HFF-Myc (cell line): Measurements from ENCODE around the gene SMAD6.

ENCODE experiments used
- DNase-seq: peaks from one replicate; pipeline ENCODE4 v3.0.0-alpha.2; 2011; ENCODE audit warnings: low read depth; ENCODE audit errors: extremely low read depth
- H3K4me3 ChIP-seq: replicated peaks from 2 replicates; pipeline ENCODE4 v1.5.1; 2011; ENCODE audit warnings: low read depth, mild to moderate bottlenecking, control low read depth, low read length
- CTCF ChIP-seq: IDR thresholded peaks from 2 replicates; pipeline ENCODE4 v1.5.1; 2012; ENCODE audit warnings: mild to moderate bottlenecking, low read depth, low read length, control low read depth; ENCODE audit errors: missing control alignments

SMAD6 gene

GRCh38 chr15:66743703-66744536, 41.9 kb downstream of the SMAD6 start:
- DNase-seq, result no peak
- no peak for TF ChIP-seq CTCF
- no peak overlapping the region for H3K4me3 ChIP-seq

GRCh38 chr15:66744610-66745279, 42.7 kb downstream of the SMAD6 start:
- H3K4me3 ChIP-seq, result no peak overlapping the region
- no peak for DNase-seq
- TF ChIP-seq CTCF, result no peak

GRCh38 chr15:66745530-66746230, 43.6 kb downstream of the SMAD6 start:
- H3K4me3 ChIP-seq, result no peak overlapping the region
- DNase-seq, result no peak
- TF ChIP-seq CTCF, result no peak

GRCh38 chr15:66746231-66746605, 44.2 kb downstream of the SMAD6 start:
- no peak for TF ChIP-seq CTCF
- H3K4me3 ChIP-seq, result no peak overlapping the region
- DNase-seq, result no peak

GRCh38 chr15:66747223-66747622, 45.2 kb downstream of the SMAD6 start:
- no peak for TF ChIP-seq CTCF
- no peak for DNase-seq

GRCh38 chr15:66747886-66748707, 46.1 kb downstream of the SMAD6 start:
- DNase-seq, result peak; percentile 87
- no peak for TF ChIP-seq CTCF
- no peak overlapping the region for H3K4me3 ChIP-seq

More at GRCh38 chr15:66747223-66747622, 45.2 kb downstream of the SMAD6 start:
- no peak overlapping the region for H3K4me3 ChIP-seq
